ENCODE results near the gene GOLM1.
"Not testable (repeated sequence)": the region's sequence is repeated elsewhere in the genome, so short reads cannot be mapped to it uniquely, and the experiment has no call there.

The GOLM1 gene

GRCh38 chr9:86069206-86069869, 30.0 kb downstream of the GOLM1 start:
- peaks cover 0 to under 1% (median 0%) of the 10 kb centered on the region in 5 donors for H3K36me3 ChIP-seq (ENCODE audit: control insufficient read depth in 5 of 5, insufficient read depth in 5 of 5, low read length in 5 of 5)
- no peaks in the 10 kb centered on the region for H3K27me3 ChIP-seq (ENCODE audit: control insufficient read depth in 5 of 5, insufficient read depth in 4 of 5, low read length in 5 of 5)
- H3K4me3 ChIP-seq (ENCODE audit: low read depth in 1 of 5, low read length in 5 of 5), result no peak overlapping the region
- no peaks in the 10 kb centered on the region for H3K9me3 ChIP-seq (ENCODE audit: control insufficient read depth in 5 of 5, low read length in 5 of 5)
- no peak overlapping the region for H3K9ac ChIP-seq (ENCODE audit: low read length in 5 of 5)
- no peak overlapping the region for H3K27ac ChIP-seq (ENCODE audit: low read depth, low read length)
- no peaks in the 10 kb centered on the region for H3K4me1 ChIP-seq (ENCODE audit: control insufficient read depth in 5 of 5, insufficient read depth in 5 of 5, low read length in 5 of 5)

GRCh38 chr9:86064220-86064619, 35.1 kb downstream of the GOLM1 start:
- no peak overlapping the region for H3K4me3 ChIP-seq (ENCODE audit: low read depth in 1 of 5, low read length in 5 of 5)
- H3K27me3 ChIP-seq (ENCODE audit: control insufficient read depth in 5 of 5, insufficient read depth in 4 of 5, low read length in 5 of 5), result no peaks in the 10 kb centered on the region
- H3K27ac ChIP-seq (ENCODE audit: low read depth, low read length), result no peak overlapping the region
- no peaks in the 10 kb centered on the region for H3K36me3 ChIP-seq (ENCODE audit: control insufficient read depth in 5 of 5, insufficient read depth in 5 of 5, low read length in 5 of 5)
- H3K9me3 ChIP-seq (ENCODE audit: control insufficient read depth in 5 of 5, low read length in 5 of 5), result no peaks in the 10 kb centered on the region
- H3K4me1 ChIP-seq (ENCODE audit: control insufficient read depth in 5 of 5, insufficient read depth in 5 of 5, low read length in 5 of 5), result no peaks in the 10 kb centered on the region
- H3K9ac ChIP-seq (ENCODE audit: low read length in 5 of 5), result no peak overlapping the region

- H3K4me1 ChIP-seq (ENCODE audit: control insufficient read depth in 5 of 5, insufficient read depth in 5 of 5, low read length in 5 of 5), result no peaks in the 10 kb centered on the region
- no peaks in the 10 kb centered on the region for H3K9me3 ChIP-seq (ENCODE audit: control insufficient read depth in 5 of 5, low read length in 5 of 5)
- H3K27me3 ChIP-seq (ENCODE audit: control insufficient read depth in 5 of 5, insufficient read depth in 4 of 5, low read length in 5 of 5), result no peaks in the 10 kb centered on the region
- no peak overlapping the region for H3K9ac ChIP-seq (ENCODE audit: low read length in 5 of 5)
- H3K4me3 ChIP-seq (ENCODE audit: low read depth in 1 of 5, low read length in 5 of 5), result no peak overlapping the region
- H3K27ac ChIP-seq (ENCODE audit: low read depth, low read length), result no peak overlapping the region
- no peaks in the 10 kb centered on the region for H3K36me3 ChIP-seq (ENCODE audit: control insufficient read depth in 5 of 5, insufficient read depth in 5 of 5, low read length in 5 of 5)
Measured at GRCh38 chr9:86062845-86063693, 36.3 kb downstream of the GOLM1 start.

GRCh38 chr9:86061972-86062739, 37.2 kb downstream of the GOLM1 start:
- no peaks in the 10 kb centered on the region for H3K27me3 ChIP-seq (ENCODE audit: control insufficient read depth in 5 of 5, insufficient read depth in 4 of 5, low read length in 5 of 5)
- no peaks in the 10 kb centered on the region for H3K9me3 ChIP-seq (ENCODE audit: control insufficient read depth in 5 of 5, low read length in 5 of 5)
- no peaks in the 10 kb centered on the region for H3K4me1 ChIP-seq (ENCODE audit: control insufficient read depth in 5 of 5, insufficient read depth in 5 of 5, low read length in 5 of 5)
- H3K36me3 ChIP-seq (ENCODE audit: control insufficient read depth in 5 of 5, insufficient read depth in 5 of 5, low read length in 5 of 5), result no peaks in the 10 kb centered on the region
- no peak overlapping the region for H3K9ac ChIP-seq (ENCODE audit: low read length in 5 of 5)
- no peak overlapping the region for H3K27ac ChIP-seq (ENCODE audit: low read depth, low read length)
- no peak overlapping the region for H3K4me3 ChIP-seq (ENCODE audit: low read depth in 1 of 5, low read length in 5 of 5)

GRCh38 chr9:86057491-86057890, 41.9 kb downstream of the GOLM1 start:
- no peaks in the 10 kb centered on the region for H3K4me1 ChIP-seq (ENCODE audit: control insufficient read depth in 5 of 5, insufficient read depth in 5 of 5, low read length in 5 of 5)
- no peak overlapping the region for H3K4me3 ChIP-seq (ENCODE audit: low read depth in 1 of 5, low read length in 5 of 5)
- H3K9me3 ChIP-seq (ENCODE audit: control insufficient read depth in 5 of 5, low read length in 5 of 5), result no peaks in the 10 kb centered on the region
- no peaks in the 10 kb centered on the region for H3K36me3 ChIP-seq (ENCODE audit: control insufficient read depth in 5 of 5, insufficient read depth in 5 of 5, low read length in 5 of 5)
- H3K27ac ChIP-seq (ENCODE audit: low read depth, low read length), result no peak overlapping the region
- H3K27me3 ChIP-seq (ENCODE audit: control insufficient read depth in 5 of 5, insufficient read depth in 4 of 5, low read length in 5 of 5), result no peaks in the 10 kb centered on the region
- H3K9ac ChIP-seq (ENCODE audit: low read length in 5 of 5), result no peak overlapping the region

- no peaks in the 10 kb centered on the region for H3K4me1 ChIP-seq (ENCODE audit: control insufficient read depth in 5 of 5, insufficient read depth in 5 of 5, low read length in 5 of 5)
- no peaks in the 10 kb centered on the region for H3K27me3 ChIP-seq (ENCODE audit: control insufficient read depth in 5 of 5, insufficient read depth in 4 of 5, low read length in 5 of 5)
- no peak overlapping the region for H3K9ac ChIP-seq (ENCODE audit: low read length in 5 of 5)
- H3K36me3 ChIP-seq (ENCODE audit: control insufficient read depth in 5 of 5, insufficient read depth in 5 of 5, low read length in 5 of 5), result no peaks in the 10 kb centered on the region
- H3K4me3 ChIP-seq (ENCODE audit: low read depth in 1 of 5, low read length in 5 of 5), result no peak overlapping the region
- no peak overlapping the region for H3K27ac ChIP-seq (ENCODE audit: low read depth, low read length)
- H3K9me3 ChIP-seq (ENCODE audit: control insufficient read depth in 5 of 5, low read length in 5 of 5), result no peaks in the 10 kb centered on the region
Measured at GRCh38 chr9:86054695-86055094, 44.7 kb downstream of the GOLM1 start.

- H3K4me3 ChIP-seq (ENCODE audit: low read depth in 1 of 5, low read length in 5 of 5), result no peak overlapping the region
- no peaks in the 10 kb centered on the region for H3K9me3 ChIP-seq (ENCODE audit: control insufficient read depth in 5 of 5, low read length in 5 of 5)
- no peaks in the 10 kb centered on the region for H3K36me3 ChIP-seq (ENCODE audit: control insufficient read depth in 5 of 5, insufficient read depth in 5 of 5, low read length in 5 of 5)
- no peaks in the 10 kb centered on the region for H3K27me3 ChIP-seq (ENCODE audit: control insufficient read depth in 5 of 5, insufficient read depth in 4 of 5, low read length in 5 of 5)
- no peak overlapping the region for H3K27ac ChIP-seq (ENCODE audit: low read depth, low read length)
- no peak overlapping the region for H3K9ac ChIP-seq (ENCODE audit: low read length in 5 of 5)
- H3K4me1 ChIP-seq (ENCODE audit: control insufficient read depth in 5 of 5, insufficient read depth in 5 of 5, low read length in 5 of 5), result no peaks in the 10 kb centered on the region
Measured at GRCh38 chr9:86052556-86053468, 46.5 kb downstream of the GOLM1 start.

- not testable (repeated sequence) for H3K4me3 ChIP-seq (ENCODE audit: low read depth in 1 of 5, low read length in 5 of 5); H3K27ac ChIP-seq (ENCODE audit: low read depth, low read length); H3K4me1 ChIP-seq (ENCODE audit: control insufficient read depth in 5 of 5, insufficient read depth in 5 of 5, low read length in 5 of 5); H3K36me3 ChIP-seq (ENCODE audit: control insufficient read depth in 5 of 5, insufficient read depth in 5 of 5, low read length in 5 of 5); H3K9me3 ChIP-seq (ENCODE audit: control insufficient read depth in 5 of 5, low read length in 5 of 5); H3K9ac ChIP-seq (ENCODE audit: low read length in 5 of 5); H3K27me3 ChIP-seq (ENCODE audit: control insufficient read depth in 5 of 5, insufficient read depth in 4 of 5, low read length in 5 of 5)
Measured at GRCh38 chr9:86048018-86048742, 51.2 kb downstream of the GOLM1 start.

GRCh38 chr9:86047361-86047760, 52.0 kb downstream of the GOLM1 start:
- no peaks in the 10 kb centered on the region for H3K27me3 ChIP-seq (ENCODE audit: control insufficient read depth in 5 of 5, insufficient read depth in 4 of 5, low read length in 5 of 5)

More at GRCh38 chr9:86047361-86047760, 52.0 kb downstream of the GOLM1 start:
- no peak overlapping the region for H3K27ac ChIP-seq (ENCODE audit: low read depth, low read length)
- H3K9me3 ChIP-seq (ENCODE audit: control insufficient read depth in 5 of 5, low read length in 5 of 5), result no peaks in the 10 kb centered on the region
- no peaks in the 10 kb centered on the region for H3K36me3 ChIP-seq (ENCODE audit: control insufficient read depth in 5 of 5, insufficient read depth in 5 of 5, low read length in 5 of 5)
- H3K4me1 ChIP-seq (ENCODE audit: control insufficient read depth in 5 of 5, insufficient read depth in 5 of 5, low read length in 5 of 5), result no peaks in the 10 kb centered on the region
- no peak overlapping the region for H3K9ac ChIP-seq (ENCODE audit: low read length in 5 of 5)
- no peak overlapping the region for H3K4me3 ChIP-seq (ENCODE audit: low read depth in 1 of 5, low read length in 5 of 5)

Measured in subcutaneous abdominal adipose tissue (tissue), 5 donors.